Loucy (cell line): Measurements from ENCODE around the gene JAM3.

ENCODE experiments used
- H2AFZ ChIP-seq: fragments of 200-600 bp; sonication (generic); 2 replicates; pipeline ENCODE4 v1.6.0; 2016; ENCODE audit warnings: antibody characterized with exemption, mild to moderate bottlenecking, low read length, moderate library complexity
- H3F3A ChIP-seq: fragments of 200-600 bp; 2 replicates; pipeline ENCODE4 v1.6.0; 2016; ENCODE audit warnings: antibody characterized with exemption, low read depth, mild to moderate bottlenecking
- H3K27me3 ChIP-seq: fragments of 200-600 bp; sonication (generic); 2 replicates; pipeline ENCODE4 v1.6.1; 2014; ENCODE audit warnings: low read length, mild to moderate bottlenecking; ENCODE audit not compliant: insufficient read depth, poor library complexity, severe bottlenecking
- H3K36me3 ChIP-seq: fragments of 200-600 bp; sonication (generic); 2 replicates; pipeline ENCODE4 v1.6.1; 2016; ENCODE audit warnings: low read length; ENCODE audit not compliant: insufficient read depth
- H3K4me1 ChIP-seq: fragments of 200-600 bp; sonication (generic); 2 replicates; pipeline ENCODE4 v1.5.1; 2014; ENCODE audit warnings: low read length, mild to moderate bottlenecking; ENCODE audit not compliant: insufficient read depth, poor library complexity, severe bottlenecking
- H3K4me2 ChIP-seq: fragments of 200-600 bp; sonication (generic); 2 replicates; pipeline ENCODE4 v1.6.0; 2014; ENCODE audit warnings: antibody characterized with exemption, low read length, low read depth, mild to moderate bottlenecking; ENCODE audit not compliant: poor library complexity, severe bottlenecking
- H3K4me3 ChIP-seq: fragments of 200-600 bp; sonication (generic); 2 replicates; pipeline ENCODE4 v1.5.1; 2014; ENCODE audit warnings: low read length, mild to moderate bottlenecking, mixed read lengths; ENCODE audit not compliant: poor library complexity, severe bottlenecking
- H3K79me2 ChIP-seq: fragments of 200-600 bp; sonication (generic); 2 replicates; pipeline ENCODE4 v1.6.1; 2014; ENCODE audit warnings: low read length; ENCODE audit not compliant: insufficient read depth
- H3K9ac ChIP-seq: fragments of 200-600 bp; sonication (generic); 2 replicates; pipeline ENCODE4 v1.6.0; 2014; ENCODE audit warnings: mild to moderate bottlenecking, low read depth, low read length, moderate library complexity; ENCODE audit not compliant: poor library complexity, severe bottlenecking
- H3K9me2 ChIP-seq: fragments of 200-600 bp; sonication (generic); replicated peaks from 2 replicates; pipeline ENCODE4 v1.6.1; 2016; ENCODE audit warnings: low read depth, low read length, mixed read lengths
- H3K9me3 ChIP-seq: fragments of 200-600 bp; sonication (generic); 2 replicates; pipeline ENCODE4 v1.6.1; 2014; ENCODE audit warnings: mild to moderate bottlenecking, antibody characterized with exemption, low read length, low read depth; ENCODE audit not compliant: insufficient read depth
- H4K20me1 ChIP-seq: fragments of 200-600 bp; sonication (generic); 2 replicates; pipeline ENCODE4 v1.6.0; 2014; ENCODE audit warnings: antibody characterized with exemption, low read length, mild to moderate bottlenecking; ENCODE audit not compliant: insufficient read depth, poor library complexity, severe bottlenecking
- EZH2phosphoT487 ChIP-seq: fragments of 200-600 bp; IDR thresholded peaks from 2 replicates; pipeline ENCODE4 v1.6.1; 2018; ENCODE audit warnings: antibody characterized with exemption, mild to moderate bottlenecking, moderate library complexity, borderline replicate concordance
- TF ChIP-seq, protein P1 (sequence below): fragments of 200-600 bp; sonication (generic); conservative IDR thresholded peaks from 2 replicates; pipeline ENCODE4 v1.5.1; 2014; ENCODE audit warnings: mild to moderate bottlenecking, antibody characterized with exemption, low read length

JAM3 gene

DNA sequence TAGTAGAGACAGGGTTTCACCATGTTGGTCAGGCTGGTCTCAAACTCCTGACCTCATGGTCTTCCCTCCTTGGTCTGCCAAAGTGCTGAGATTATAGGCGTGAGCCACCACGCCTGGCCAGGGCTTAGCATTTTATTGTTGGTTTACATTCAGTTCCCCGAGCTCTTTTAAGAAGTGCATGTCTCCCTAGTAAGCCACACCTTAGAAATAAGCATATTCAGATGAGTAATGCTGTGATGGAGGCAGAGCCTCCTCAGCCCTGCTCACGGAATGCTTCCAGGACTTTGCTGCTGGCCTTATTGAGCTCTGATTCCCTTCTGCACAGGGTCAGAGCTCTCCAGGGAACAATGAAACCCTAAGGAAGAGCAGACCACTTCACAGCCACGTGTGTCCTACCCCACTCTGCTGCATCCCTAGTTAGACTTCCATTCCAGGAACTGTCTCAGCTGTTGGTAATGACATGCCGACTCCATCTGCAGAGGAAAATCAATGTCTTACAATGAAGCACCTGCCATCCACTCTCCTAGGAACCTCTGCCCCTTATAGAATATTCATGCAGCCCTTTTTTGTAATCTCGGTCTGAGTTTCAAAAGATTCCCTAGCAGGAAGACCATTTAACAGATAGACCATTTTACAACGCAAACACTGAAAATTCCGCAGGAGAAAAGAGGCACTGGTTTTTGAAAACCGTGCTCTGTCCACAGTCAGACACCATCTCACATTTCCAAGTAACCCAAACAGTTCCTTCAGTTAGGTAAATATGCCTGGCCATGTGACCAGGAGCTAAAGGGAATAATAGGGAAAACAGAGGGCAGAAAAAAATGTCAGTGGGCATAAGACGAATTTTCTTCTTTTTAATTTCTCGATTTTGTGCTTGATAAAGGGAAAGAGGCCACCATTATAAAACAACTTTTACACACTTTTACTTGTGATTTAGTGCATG, 1.7 kb upstream of the JAM3 start:
- H3F3A ChIP-seq, result no peaks in the 10 kb centered on the region
- TF ChIP-seq EZH2phosphoT487, result no peak
- TF ChIP-seq, protein P1, sequence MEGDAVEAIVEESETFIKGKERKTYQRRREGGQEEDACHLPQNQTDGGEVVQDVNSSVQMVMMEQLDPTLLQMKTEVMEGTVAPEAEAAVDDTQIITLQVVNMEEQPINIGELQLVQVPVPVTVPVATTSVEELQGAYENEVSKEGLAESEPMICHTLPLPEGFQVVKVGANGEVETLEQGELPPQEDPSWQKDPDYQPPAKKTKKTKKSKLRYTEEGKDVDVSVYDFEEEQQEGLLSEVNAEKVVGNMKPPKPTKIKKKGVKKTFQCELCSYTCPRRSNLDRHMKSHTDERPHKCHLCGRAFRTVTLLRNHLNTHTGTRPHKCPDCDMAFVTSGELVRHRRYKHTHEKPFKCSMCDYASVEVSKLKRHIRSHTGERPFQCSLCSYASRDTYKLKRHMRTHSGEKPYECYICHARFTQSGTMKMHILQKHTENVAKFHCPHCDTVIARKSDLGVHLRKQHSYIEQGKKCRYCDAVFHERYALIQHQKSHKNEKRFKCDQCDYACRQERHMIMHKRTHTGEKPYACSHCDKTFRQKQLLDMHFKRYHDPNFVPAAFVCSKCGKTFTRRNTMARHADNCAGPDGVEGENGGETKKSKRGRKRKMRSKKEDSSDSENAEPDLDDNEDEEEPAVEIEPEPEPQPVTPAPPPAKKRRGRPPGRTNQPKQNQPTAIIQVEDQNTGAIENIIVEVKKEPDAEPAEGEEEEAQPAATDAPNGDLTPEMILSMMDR, result no peak
- H4K20me1 ChIP-seq, result no peaks in the 10 kb centered on the region
- no peaks in the 10 kb centered on the region for H3K27me3 ChIP-seq
- H3K4me1 ChIP-seq, result peaks cover 24% of the 10 kb centered on the region
- no peaks in the 10 kb centered on the region for H3K9me3 ChIP-seq
- no peak overlapping the region for H3K4me3 ChIP-seq
- no peaks in the 10 kb centered on the region for H3K9me2 ChIP-seq
- no peaks in the 10 kb centered on the region for H3K36me3 ChIP-seq
- no peaks in the 10 kb centered on the region for H3K79me2 ChIP-seq
- no peak overlapping the region for H3K9ac ChIP-seq
- no peak overlapping the region for H2AFZ ChIP-seq
- no peak overlapping the region for H3K4me2 ChIP-seq

DNA sequence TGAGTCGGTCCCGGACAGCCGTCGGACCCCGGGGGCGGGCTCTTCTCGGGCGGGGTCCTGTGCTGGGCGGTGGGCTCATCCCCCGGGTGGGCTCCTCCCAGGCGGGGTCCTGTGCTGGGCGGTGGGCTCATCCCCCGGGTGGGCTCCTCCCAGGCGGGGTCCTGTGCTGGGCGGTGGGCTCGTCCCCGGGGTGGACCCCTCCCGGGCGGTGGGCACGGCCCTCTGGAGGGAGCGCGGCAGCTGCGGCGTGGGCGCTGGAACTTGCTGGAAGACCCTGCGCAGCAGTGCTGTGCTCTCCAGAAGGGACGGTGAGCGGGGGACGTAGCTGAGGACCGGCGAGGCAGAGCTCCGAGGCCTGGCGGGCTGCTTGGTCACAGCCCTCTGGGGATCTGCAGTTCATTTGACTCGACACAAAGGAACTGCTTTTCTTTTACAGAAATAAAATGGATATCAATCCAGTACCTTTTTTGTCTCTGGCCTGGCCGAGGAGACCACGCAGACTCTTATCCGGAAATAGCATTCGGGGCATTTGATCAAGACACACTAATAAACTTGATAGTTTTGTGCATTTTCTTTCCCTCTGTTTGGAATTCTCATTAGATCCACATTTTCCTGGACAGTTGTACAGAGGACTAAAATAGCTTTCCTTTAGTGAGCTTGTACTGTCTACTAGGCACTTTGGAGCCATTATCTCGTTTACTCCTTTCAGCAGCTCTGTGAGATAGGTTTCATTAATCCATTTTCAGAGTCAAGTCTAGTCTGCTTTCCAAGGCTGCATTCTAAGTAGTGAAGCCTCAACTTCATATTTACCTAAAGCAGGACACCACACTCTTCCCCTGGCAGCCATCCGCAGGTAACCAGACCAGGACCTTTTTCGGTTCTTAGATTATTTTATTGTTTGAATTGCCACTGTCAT, 812 bp downstream of the JAM3 start:
- no peaks in the 10 kb centered on the region for H3K9me2 ChIP-seq
- no peaks in the 10 kb centered on the region for H3K9me3 ChIP-seq
- H4K20me1 ChIP-seq, result no peaks in the 10 kb centered on the region
- no peak for TF ChIP-seq EZH2phosphoT487
- TF ChIP-seq, protein P1, result no peak
- peak overlapping the region; percentile 63 for H3K9ac ChIP-seq
- no peaks in the 10 kb centered on the region for H3K36me3 ChIP-seq
- peaks cover 13% of the 10 kb centered on the region for H3K4me1 ChIP-seq
- peak overlapping the region; percentile 100 for H2AFZ ChIP-seq
- peak overlapping the region; percentile 92 for H3K4me3 ChIP-seq
- H3K79me2 ChIP-seq, result no peaks in the 10 kb centered on the region
- peak overlapping the region; percentile 74 for H3K4me2 ChIP-seq
- H3F3A ChIP-seq, result no peaks in the 10 kb centered on the region
- no peaks in the 10 kb centered on the region for H3K27me3 ChIP-seq

DNA sequence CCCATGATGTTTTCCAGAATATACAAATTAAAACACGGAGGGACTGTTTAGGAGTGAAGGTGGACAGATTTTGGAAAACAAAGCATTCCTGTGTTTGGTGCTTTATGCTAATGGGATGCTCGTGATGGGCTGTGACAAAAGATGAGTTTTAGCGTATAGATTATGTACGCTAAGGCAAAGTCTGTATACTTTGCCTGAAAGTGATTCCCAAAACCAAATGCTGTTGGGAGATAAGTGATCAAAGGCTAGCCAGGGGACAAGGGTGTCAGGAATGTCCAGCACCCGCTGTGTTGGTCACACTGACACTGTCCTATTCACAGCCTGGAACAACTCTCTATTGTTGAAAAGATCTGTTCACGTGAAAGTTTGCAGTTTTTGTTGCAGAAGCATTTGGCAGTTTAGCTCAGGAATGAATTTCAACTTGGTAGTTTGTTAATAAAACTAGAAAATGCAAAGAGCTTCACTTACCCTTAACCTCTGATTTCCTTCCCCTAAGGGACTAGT, 1.5 kb downstream of the JAM3 start:
- no peak overlapping the region for H2AFZ ChIP-seq
- H4K20me1 ChIP-seq, result no peaks in the 10 kb centered on the region
- no peaks in the 10 kb centered on the region for H3K9me2 ChIP-seq
- no peaks in the 10 kb centered on the region for H3K27me3 ChIP-seq
- TF ChIP-seq EZH2phosphoT487, result no peak
- TF ChIP-seq, protein P1, result no peak
- no peaks in the 10 kb centered on the region for H3K36me3 ChIP-seq
- H3K4me3 ChIP-seq, result peak overlapping the region; percentile 92
- no peaks in the 10 kb centered on the region for H3F3A ChIP-seq
- H3K4me1 ChIP-seq, result peaks cover 13% of the 10 kb centered on the region
- no peaks in the 10 kb centered on the region for H3K79me2 ChIP-seq
- no peak overlapping the region for H3K9ac ChIP-seq
- H3K9me3 ChIP-seq, result no peaks in the 10 kb centered on the region
- H3K4me2 ChIP-seq, result peak overlapping the region; percentile 74
